NCI-H2196 (cell line): ENCODE data around the gene TMPRSS13.

ENCODE experiments used
- DNase-seq: peaks from one replicate; lab custom pipeline; 2025; ENCODE audit not compliant: unreplicated experiment; lab: John Stamatoyannopoulos, UW

TMPRSS13 gene

GRCh38 chr11:117857734-117858414 is 71.3 kb downstream of the TMPRSS13 start:
- DNase-seq: no peak

DNA sequence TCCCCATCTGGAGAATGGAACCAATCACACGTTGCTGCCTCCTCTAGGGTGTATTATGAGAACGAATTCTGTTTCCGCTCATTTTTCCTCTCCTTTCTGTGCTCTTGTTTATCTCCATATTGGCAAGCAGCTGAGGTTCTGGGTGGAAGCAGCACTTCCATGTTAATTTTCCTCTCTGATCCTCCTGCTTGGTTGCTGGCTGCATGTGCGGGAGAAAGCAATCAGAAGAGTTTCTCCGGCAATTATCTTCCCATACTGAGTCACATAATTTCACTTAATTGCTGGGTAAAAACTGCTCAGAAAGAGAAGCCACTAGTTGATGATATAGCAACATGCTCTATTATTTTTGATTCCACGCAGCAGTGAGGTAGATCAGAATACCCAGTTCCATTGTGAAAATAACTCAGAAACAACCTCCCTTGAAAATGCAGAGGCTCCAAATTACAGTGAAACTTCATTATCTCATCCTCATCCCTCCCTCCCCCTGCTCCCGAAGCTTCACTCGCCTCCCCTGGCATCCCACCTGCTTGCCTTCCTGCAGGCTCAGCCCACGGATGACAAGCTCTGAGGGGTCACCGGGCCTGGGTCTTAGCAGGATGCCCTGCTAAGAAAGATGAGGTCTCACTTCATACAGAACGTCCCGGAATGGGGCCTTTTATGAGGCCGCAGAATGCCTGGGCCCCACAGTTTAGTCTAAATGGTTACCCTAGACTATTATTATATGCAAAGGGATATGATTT is 73.1 kb downstream of the TMPRSS13 start:
- DNase-seq: no peak

GRCh38 chr11:117855186-117855845 is 73.9 kb downstream of the TMPRSS13 start:
- DNase-seq: no peak

DNA sequence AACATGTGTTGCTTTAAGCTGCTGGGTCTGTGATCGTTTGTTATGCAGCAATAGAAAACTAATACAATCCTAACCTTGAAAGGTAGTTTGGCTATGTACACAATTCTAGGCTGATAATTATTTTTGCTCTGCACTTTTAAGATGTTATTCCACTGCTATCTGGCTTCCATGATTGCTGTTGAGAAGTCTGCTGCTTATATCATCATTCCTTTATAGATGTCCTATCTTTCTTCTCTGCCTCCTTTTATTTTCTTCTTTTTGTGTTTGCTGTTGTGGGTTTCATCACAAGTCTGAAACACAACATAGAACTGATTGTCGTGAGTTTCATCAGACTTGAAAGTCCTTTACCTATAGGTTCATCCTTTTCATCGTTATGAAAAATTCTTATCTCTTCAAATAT is 76.9 kb downstream of the TMPRSS13 start:
- DNase-seq: no peak

DNA sequence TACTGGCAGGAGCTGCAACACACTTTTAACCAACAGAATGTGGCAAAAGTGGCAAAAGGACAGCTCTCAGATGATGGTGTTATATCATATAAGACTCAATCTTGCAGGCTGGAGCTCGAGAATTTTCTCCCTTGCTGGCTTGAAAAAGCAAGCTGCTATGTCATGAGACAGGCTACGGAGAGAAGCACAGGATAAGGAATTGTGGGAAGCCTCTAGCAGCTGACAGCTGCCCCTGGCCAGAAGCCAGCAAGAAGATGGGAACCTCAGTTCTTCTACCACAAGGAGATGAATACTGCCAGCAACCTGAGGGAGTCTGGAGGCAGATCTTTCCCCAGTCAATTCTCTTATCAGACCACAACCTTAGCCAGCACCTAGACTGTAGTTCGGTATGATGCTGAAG is 77.3 kb downstream of the TMPRSS13 start:
- no peak for DNase-seq

GRCh38 chr11:117851106-117851505 is 78.1 kb downstream of the TMPRSS13 start:
- DNase-seq: no peak
